ENCODE data around the gene S100A12.
A peak's percentile ranks its signal among the peaks of the same experiment; 100 is the strongest.

Gene S100A12

GRCh38 chr1:153365696-153366095, 9.7 kb downstream of the S100A12 start:
- DNase-seq = no peak

- DNase-seq = peak; percentile 79
These were observed 10.4 kb downstream of the S100A12 start for GRCh38 chr1:153364766-153365666.

GRCh38 chr1:153364156-153364555, 11.3 kb downstream of the S100A12 start:
- peak; percentile 61 for DNase-seq

DNA sequence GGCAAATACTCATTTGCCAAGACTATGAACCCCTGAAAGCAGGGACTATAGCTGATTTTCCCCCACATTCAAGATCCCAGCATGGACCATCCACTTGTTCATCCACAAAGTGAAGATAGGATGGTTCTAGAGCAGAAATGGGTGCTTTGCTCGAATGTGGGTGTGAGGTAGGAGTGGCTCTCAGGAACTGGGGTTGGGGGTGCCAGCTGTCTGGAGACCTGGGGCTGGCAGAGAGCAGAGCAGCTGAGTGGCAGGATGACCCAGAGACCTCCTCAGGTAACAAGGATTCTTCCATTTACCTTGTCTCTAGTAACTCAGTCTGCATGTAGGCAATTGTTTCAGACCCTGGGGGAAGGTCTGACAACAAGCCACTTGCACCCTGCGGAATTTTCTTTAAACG, 11.8 kb downstream of the S100A12 start:
- no peak for DNase-seq

DNA sequence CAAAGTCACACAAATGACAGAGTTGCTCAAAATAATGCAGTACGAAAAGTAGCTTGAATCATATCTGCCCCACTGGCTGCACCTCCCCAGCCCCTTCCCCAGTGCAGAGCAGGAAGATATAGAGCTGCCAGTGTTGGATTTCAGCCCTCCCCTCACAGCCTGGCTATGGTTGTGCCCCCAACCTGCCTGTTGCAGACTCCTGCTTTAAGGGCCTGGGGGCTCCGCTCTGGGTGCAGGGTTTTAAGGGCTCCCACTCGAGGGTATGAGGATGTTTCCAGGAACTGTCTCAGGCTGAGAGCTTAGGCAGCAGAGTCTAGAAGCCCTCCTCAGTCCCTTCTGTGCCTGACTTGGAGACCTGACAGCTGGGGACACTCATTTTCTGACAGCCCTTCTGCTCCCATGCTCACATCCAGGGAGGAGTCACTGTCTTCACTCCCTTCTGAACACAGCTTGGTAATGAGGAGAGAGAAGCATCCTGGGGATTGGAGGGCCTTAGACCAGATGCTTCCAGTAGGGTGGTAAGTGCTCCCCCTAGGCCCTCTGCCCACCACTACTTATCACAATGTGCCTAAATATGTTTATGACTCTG, 13.1 kb downstream of the S100A12 start:
- DNase-seq = no peak

- no peak for DNase-seq
These were observed 13.8 kb downstream of the S100A12 start for GRCh38 chr1:153361480-153362109.

GRCh38 chr1:153360592-153361479, 14.6 kb downstream of the S100A12 start:
- DNase-seq = no peak

DNA sequence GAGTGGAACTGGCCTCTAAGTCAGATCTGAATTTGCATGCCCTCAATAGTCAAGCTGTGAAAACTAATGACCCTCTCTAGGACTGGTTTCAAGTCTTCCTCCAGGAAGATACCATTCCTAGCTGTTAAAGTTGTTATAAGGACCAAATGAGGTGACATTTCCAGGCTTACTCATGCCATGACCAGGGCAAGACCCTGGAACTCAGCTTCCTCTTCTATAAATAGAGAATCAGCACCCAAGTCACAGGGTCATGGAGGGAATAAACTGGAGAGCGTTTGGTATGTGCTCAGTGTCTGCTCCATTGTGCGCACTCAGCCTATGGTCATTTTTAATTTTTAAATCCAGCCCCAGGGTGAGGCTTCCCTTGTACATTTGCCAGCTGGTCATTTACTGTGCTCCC, 15.2 kb downstream of the S100A12 start:
- DNase-seq = peak; percentile 71

DNA sequence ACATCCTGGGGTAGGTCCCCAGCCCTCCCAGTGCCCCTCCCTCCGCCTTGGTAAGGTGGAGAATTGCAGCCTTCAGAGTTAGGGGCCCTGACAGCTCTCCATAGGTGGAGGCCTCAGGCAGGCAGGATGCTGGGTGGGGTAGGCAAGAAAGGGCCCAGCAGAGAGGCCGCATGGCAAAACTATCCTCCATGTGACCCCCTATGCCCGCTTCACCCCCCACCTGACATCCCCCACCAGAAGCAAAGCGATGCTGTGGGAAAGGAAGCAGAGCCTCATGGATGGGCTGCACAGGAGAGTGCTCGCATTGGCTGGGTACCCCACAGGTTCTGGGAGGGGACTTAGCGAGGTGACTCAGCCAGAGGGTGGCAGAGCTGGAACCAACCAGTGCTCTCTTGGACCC, 16.2 kb downstream of the S100A12 start:
- no peak for DNase-seq

- no peak for DNase-seq
These were observed 16.8 kb downstream of the S100A12 start for GRCh38 chr1:153358691-153358975.

GRCh38 chr1:153357853-153358690, 17.3 kb downstream of the S100A12 start, which contains the start of gene S100A9:
Gene S100A9 (plus strand): TSS chr1:153357854. CDS start chr1:153358284, 430 bp downstream.
- DNase-seq = peak; percentile 60

DNA sequence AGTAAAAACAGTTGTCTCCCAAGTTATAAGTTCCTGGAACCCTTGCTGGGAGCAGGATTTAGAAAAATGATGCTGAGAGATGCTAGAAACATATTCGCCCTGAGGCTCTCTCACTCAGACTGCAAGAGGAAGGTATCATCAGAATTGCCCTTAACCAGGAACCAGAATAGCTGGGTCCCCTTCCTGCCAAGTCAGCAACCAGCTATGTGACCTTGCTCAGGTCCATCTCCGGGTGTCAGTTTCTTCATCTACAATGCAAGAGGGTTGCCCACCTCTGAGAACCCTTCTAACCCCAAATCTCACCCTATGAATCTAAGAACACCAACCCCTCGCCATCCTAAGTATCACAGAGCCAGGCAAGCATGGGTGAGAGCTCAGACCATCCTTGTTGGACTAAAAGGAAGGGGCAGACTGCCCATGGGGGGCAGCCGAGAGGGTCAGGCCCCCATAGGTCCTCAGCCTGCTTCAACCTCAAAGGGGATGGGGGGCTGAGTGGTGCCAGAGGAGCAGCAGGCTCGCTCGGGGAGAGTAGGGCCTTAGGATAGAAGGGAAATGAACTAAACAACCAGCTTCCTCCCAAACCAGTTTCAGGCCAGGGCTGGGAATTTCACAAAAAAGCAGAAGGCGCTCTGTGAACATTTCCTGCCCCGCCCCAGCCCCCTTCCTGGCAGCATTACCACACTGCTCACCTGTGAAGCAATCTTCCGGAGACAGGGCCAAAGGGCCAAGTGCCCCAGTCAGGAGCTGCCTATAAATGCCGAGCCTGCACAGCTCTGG, 18.2 kb downstream of the S100A12 start:
- peak; percentile 94 for DNase-seq

- no peak for DNase-seq
These were observed 18.9 kb downstream of the S100A12 start for GRCh38 chr1:153356392-153357075.

GRCh38 chr1:153355445-153356071, 19.9 kb downstream of the S100A12 start:
- peak; percentile 89 for DNase-seq

- DNase-seq = no peak
These were observed 20.8 kb downstream of the S100A12 start for GRCh38 chr1:153354515-153355193.

GRCh38 chr1:153353226-153353947, 22.0 kb downstream of the S100A12 start:
- DNase-seq = no peak

DNA sequence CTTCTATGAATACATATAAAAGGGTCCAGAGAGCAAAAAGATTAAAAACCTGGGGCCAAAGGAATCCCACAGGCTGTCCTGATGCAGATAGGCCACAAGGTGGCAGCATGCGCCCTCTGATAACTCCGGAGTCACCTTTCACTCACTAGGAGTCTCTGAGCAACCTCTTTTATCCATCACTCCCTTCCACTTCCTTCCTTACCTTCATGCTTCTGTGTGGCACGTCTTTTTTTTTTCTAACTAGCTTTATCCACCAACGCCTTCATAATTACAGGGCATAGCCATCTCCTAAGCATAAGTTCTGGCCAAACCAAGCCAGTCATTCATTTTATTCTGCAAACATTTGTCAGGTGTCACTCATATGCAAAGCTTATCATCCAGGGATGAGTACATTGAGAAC, 22.9 kb downstream of the S100A12 start:
- DNase-seq = peak; percentile 81

DNA sequence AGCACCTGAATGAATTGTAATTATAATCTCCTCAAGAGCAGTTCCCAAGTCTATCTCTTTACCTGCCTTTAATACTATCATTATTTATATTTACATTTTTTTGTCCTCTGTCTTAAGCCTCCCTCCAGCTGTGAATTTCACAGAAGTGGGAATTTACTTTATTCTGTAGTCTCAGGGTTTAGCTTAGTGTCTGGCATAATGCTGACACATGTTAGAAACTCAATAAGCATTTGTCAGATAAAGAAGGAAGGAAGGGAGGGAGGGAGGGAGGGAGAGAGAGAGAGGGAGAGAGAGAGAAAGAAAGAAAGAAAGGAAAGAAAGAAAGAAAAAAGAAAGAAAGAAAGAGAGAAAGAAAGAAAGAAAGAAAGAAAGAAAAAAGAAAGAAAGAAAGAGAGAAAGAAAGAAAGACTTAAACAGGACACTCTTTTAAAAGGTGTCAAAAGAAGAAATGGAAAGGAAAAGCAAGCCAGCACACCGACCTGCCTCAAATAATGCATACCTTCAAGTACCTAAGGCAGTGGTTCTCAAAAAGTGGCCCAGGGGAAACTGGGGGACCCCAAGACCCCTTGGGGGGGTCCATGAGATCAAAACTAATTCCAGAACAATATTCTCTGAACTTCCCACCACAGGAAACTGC, 25.0 kb downstream of the S100A12 start:
- no peak for DNase-seq
